Urinary bladder (tissue), 4 donors: ENCODE measurements around the gene TTC7B. TPM values are rescaled to one million over a fixed set of nuclear protein-coding genes. Genes with fewer than 3 reads are reported as not detected.

Source experiments
- DNase-seq: peaks from one replicate; pipeline ENCODE4 v3.0.0-alpha.2; 2015; ENCODE audit errors: extremely low spot score
- H3K27ac ChIP-seq: one replicate; pipeline ENCODE4 v1.5.1; 2013; ENCODE audit warnings: low read depth, mild to moderate bottlenecking, moderate library complexity
- H3K36me3 ChIP-seq: one replicate; pipeline ENCODE4 v1.6.1; 2013; ENCODE audit warnings: mild to moderate bottlenecking, moderate library complexity; ENCODE audit not compliant: insufficient read depth
- H3K4me1 ChIP-seq: one replicate; pipeline ENCODE4 v1.6.1; 2013; ENCODE audit warnings: mild to moderate bottlenecking, moderate library complexity; ENCODE audit not compliant: insufficient read depth
- H3K4me3 ChIP-seq: one replicate; pipeline ENCODE4 v1.5.1; 2013; ENCODE audit warnings: low read depth, low read length
- WGBS: extraction: QIAGEN DNeasy Blood & Tissue Kit; methylation state at CpG from one replicate; pipeline ENCODE4 v1.1.7; 2013; 5-methylcytosine and 5-hydroxymethylcytosine counted together
- polyA plus RNA-seq: library from polyadenylated mRNA; stranded (reverse); fragments of 200-250 nt; gene quantifications from one replicate; pipeline ENCODE4 v1.2.3, GENCODE V29; 2013
- total RNA-seq: library from RNA; depleted of rRNA; stranded (reverse); fragments of >200 nt; gene quantifications from one replicate; pipeline ENCODE4 v1.2.3, GENCODE V29; 2014
- donor health status: healthy with polysubstance abuse.
- donor health status: healthy.

TTC7B gene
- total and polyA plus RNA-seq, 2 donors: 20.0 to 48.9 TPM

GRCh38 chr14:90574188-90575131 is 241.8 kb downstream of the TTC7B start:
- H3K4me3 ChIP-seq: no peak overlapping the region
- H3K36me3 ChIP-seq: no peaks in the 10 kb centered on the region
- DNase-seq: no peak
- no peak overlapping the region for H3K27ac ChIP-seq
- H3K4me1 ChIP-seq: no peaks in the 10 kb centered on the region
- 72% methylated on average over 13 of the region's 13 CpGs for WGBS

GRCh38 chr14:90573385-90574105 is 242.7 kb downstream of the TTC7B start:
- Histone ChIP-seq H3K36me3 (no peaks in the 10 kb centered on the region), H3K27ac (no peak overlapping the region), H3K4me1 (no peaks in the 10 kb centered on the region), H3K4me3 (no peak overlapping the region)
- 94% methylated on average over 29 of the region's 29 CpGs for WGBS
- DNase-seq: no peak

GRCh38 chr14:90572441-90573150 is 243.6 kb downstream of the TTC7B start:
- WGBS: 92% methylated on average over 11 of the region's 11 CpGs
- no peaks in the 10 kb centered on the region for H3K4me1 ChIP-seq
- no peak overlapping the region for H3K27ac ChIP-seq
- H3K36me3 ChIP-seq: no peaks in the 10 kb centered on the region
- no peak for DNase-seq
- no peak overlapping the region for H3K4me3 ChIP-seq

GRCh38 chr14:90571149-90571947 is 244.9 kb downstream of the TTC7B start:
- no peak for DNase-seq
- H3K4me3 ChIP-seq: no peak overlapping the region
- H3K4me1 ChIP-seq: no peaks in the 10 kb centered on the region
- no peaks in the 10 kb centered on the region for H3K36me3 ChIP-seq
- no peak overlapping the region for H3K27ac ChIP-seq
- 94% methylated on average over 13 of the region's 13 CpGs for WGBS

- DNase-seq: no peak
- no peak overlapping the region for H3K27ac ChIP-seq
- 93% methylated on average over 17 of the region's 17 CpGs for WGBS
Measured at GRCh38 chr14:90570461-90570860, 245.8 kb downstream of the TTC7B start.

GRCh38 chr14:90569606-90570387 is 246.4 kb downstream of the TTC7B start:
- WGBS: 93% methylated on average over 9 of the region's 9 CpGs
- Histone ChIP-seq H3K4me3 (no peak overlapping the region), H3K36me3 (no peaks in the 10 kb centered on the region), H3K27ac (no peak overlapping the region), H3K4me1 (no peaks in the 10 kb centered on the region)
- DNase-seq: no peak

More at GRCh38 chr14:90570461-90570860, 245.8 kb downstream of the TTC7B start:
- Histone ChIP-seq H3K36me3 (no peaks in the 10 kb centered on the region), H3K4me3 (no peak overlapping the region), H3K4me1 (no peaks in the 10 kb centered on the region)

GRCh38 chr14:90569201-90569600 is 247.0 kb downstream of the TTC7B start:
- Histone ChIP-seq H3K4me1 (no peaks in the 10 kb centered on the region), H3K4me3 (no peak overlapping the region), H3K36me3 (no peaks in the 10 kb centered on the region), H3K27ac (no peak overlapping the region)
- no peak for DNase-seq
- 77% methylated on average over 5 of the region's 5 CpGs for WGBS

GRCh38 chr14:90568405-90568804 is 247.8 kb downstream of the TTC7B start:
- WGBS: 68% methylated on average over 3 of the region's 3 CpGs
- no peak for DNase-seq
- no peak overlapping the region for H3K4me3 ChIP-seq
- no peaks in the 10 kb centered on the region for H3K36me3 ChIP-seq
- no peak overlapping the region for H3K27ac ChIP-seq
- no peaks in the 10 kb centered on the region for H3K4me1 ChIP-seq

GRCh38 chr14:90567991-90568390 is 248.2 kb downstream of the TTC7B start:
- H3K36me3 ChIP-seq: no peaks in the 10 kb centered on the region
- DNase-seq: no peak
- H3K4me3 ChIP-seq: no peak overlapping the region
- 91% methylated on average over 7 of the region's 7 CpGs for WGBS
- H3K27ac ChIP-seq: no peak overlapping the region
- H3K4me1 ChIP-seq: no peaks in the 10 kb centered on the region

- H3K36me3 ChIP-seq: no peaks in the 10 kb centered on the region
- WGBS: 92% methylated on average over 11 of the region's 11 CpGs
- H3K4me3 ChIP-seq: no peak overlapping the region
- DNase-seq: no peak
- no peaks in the 10 kb centered on the region for H3K4me1 ChIP-seq
- no peak overlapping the region for H3K27ac ChIP-seq
Measured at GRCh38 chr14:90567191-90567590, 249.0 kb downstream of the TTC7B start.

GRCh38 chr14:90566481-90566880 is 249.7 kb downstream of the TTC7B start:
- Histone ChIP-seq H3K4me1 (no peaks in the 10 kb centered on the region), H3K4me3 (no peak overlapping the region), H3K36me3 (no peaks in the 10 kb centered on the region), H3K27ac (no peak overlapping the region)
- DNase-seq: no peak
- WGBS: 94% methylated on average over 4 of the region's 4 CpGs

- Histone ChIP-seq H3K36me3 (no peaks in the 10 kb centered on the region), H3K4me3 (no peak overlapping the region), H3K27ac (no peak overlapping the region), H3K4me1 (no peaks in the 10 kb centered on the region)
- no peak for DNase-seq
- WGBS: 95% methylated on average over 4 of the region's 4 CpGs
Measured at GRCh38 chr14:90564496-90564895, 251.7 kb downstream of the TTC7B start.
